ENCODE measurements around the gene SAPCD2. TPM values are rescaled to one million over a fixed set of nuclear protein-coding genes. Genes with fewer than 3 reads are reported as not detected.

The SAPCD2 gene
- polyA plus RNA-seq, 3 donors: 0.03 to 3.1 (median 1.7) TPM

DNA sequence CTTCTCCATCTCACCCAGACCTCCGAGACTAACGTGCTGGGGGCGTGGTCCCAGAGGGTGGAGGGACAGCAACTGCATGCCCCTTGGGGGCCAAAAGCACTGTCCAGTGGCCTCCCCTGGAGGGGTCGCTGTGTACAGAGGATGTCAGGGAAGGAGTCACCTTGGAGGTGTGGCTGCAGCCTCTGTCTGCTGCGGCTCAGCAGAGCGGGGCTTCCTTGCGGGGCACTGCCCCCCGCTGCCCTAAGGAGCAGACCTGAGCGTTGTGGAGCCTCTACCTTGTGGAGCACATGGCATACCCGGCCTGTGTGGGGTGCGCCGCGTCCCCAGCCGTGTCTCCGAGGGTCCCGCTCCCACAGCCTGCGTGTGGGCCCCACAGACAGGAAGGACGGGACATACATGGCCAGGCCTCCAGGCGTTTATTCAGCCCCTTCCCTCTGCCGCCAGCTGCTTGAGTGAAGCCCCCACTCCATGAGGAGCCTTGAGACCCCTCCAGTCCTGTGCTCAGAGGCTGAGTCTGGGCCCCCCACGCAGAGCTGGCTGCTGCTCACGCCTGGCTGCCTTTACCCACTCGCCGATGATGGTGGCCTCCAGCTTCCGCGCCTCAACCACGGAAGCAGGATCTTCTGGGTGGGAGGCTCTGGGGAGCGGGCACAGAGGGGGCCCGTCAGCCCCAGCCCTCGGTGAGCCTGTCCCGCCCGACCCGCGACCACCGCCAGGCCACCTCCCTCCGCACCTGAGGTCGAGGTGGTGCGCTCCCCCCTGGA, 40.0 kb upstream of the SAPCD2 start:
- H3K4me1 ChIP-seq (ENCODE audit: control insufficient read depth in 1 of 2, insufficient read depth in 2 of 2, low read length in 2 of 2): peaks cover 10 to 16% of the 10 kb centered on the region in 2 donors
- peaks cover 65 to 77% of the 10 kb centered on the region in 2 donors for H3K36me3 ChIP-seq (replicated peaks in 1 of 2; ENCODE audit: control insufficient read depth in 1 of 2, insufficient read depth in 2 of 2, low read length in 2 of 2)
- 93% methylated on average over 34 of the region's 38 CpGs for WGBS (ENCODE audit: insufficient coverage)
- no peak overlapping the region for H3K27ac Mint-ChIP-seq
- peaks cover 7% of the 10 kb centered on the region for H3K4me1 Mint-ChIP-seq
- no peak overlapping the region for H3K4me3 ChIP-seq (replicated peaks in 1 of 3; ENCODE audit: low read depth in 2 of 3, low read length in 3 of 3)
- TF ChIP-seq, protein P1, sequence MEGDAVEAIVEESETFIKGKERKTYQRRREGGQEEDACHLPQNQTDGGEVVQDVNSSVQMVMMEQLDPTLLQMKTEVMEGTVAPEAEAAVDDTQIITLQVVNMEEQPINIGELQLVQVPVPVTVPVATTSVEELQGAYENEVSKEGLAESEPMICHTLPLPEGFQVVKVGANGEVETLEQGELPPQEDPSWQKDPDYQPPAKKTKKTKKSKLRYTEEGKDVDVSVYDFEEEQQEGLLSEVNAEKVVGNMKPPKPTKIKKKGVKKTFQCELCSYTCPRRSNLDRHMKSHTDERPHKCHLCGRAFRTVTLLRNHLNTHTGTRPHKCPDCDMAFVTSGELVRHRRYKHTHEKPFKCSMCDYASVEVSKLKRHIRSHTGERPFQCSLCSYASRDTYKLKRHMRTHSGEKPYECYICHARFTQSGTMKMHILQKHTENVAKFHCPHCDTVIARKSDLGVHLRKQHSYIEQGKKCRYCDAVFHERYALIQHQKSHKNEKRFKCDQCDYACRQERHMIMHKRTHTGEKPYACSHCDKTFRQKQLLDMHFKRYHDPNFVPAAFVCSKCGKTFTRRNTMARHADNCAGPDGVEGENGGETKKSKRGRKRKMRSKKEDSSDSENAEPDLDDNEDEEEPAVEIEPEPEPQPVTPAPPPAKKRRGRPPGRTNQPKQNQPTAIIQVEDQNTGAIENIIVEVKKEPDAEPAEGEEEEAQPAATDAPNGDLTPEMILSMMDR (IDR thresholded peaks at IDR 0.05): no peak
- H3K27me3 ChIP-seq (ENCODE audit: control insufficient read depth in 2 of 2, insufficient read depth in 2 of 2, low read length in 2 of 2): peaks cover 0 to 3% of the 10 kb centered on the region in 2 donors
- H3K36me3 Mint-ChIP-seq: peaks cover 19 to 58% of the 10 kb centered on the region in 2 donors
- H3K9me3 ChIP-seq (replicated peaks in 1 of 2; ENCODE audit: control insufficient read depth in 1 of 2, insufficient read depth in 1 of 2, low read length in 2 of 2): no peaks in the 10 kb centered on the region
- no peak overlapping the region for H3K4me3 Mint-ChIP-seq
- peaks cover 23% of the 10 kb centered on the region for H4K20me1 ChIP-seq (ENCODE audit: insufficient read depth, low read length)
- H3K9ac ChIP-seq (ENCODE audit: insufficient read depth, low read length, poor library complexity, severe bottlenecking): no peak overlapping the region
- no peak for DNase-seq
- H3K9me3 Mint-ChIP-seq: no peaks in the 10 kb centered on the region
- intact Hi-C loops (cut with micrococcal nuclease): no loop called here
- H3K79me2 ChIP-seq (ENCODE audit: insufficient read depth, low read length): no peaks in the 10 kb centered on the region
- no peak overlapping the region for H3K27ac ChIP-seq (ENCODE audit: low read depth in 1 of 2, low read length in 2 of 2)
- no peak overlapping the region for H2AFZ ChIP-seq (ENCODE audit: insufficient read depth, low read depth, low read length, poor library complexity, severe bottlenecking)
- peaks cover 0 to 2% (median 1%) of the 10 kb centered on the region in 3 donors for H3K27me3 Mint-ChIP-seq (ENCODE audit: low read depth in 3 of 3)
- no peak overlapping the region for H3K4me2 ChIP-seq (replicated peaks; ENCODE audit: extremely low read depth, low read length, poor library complexity, severe bottlenecking)

DNA sequence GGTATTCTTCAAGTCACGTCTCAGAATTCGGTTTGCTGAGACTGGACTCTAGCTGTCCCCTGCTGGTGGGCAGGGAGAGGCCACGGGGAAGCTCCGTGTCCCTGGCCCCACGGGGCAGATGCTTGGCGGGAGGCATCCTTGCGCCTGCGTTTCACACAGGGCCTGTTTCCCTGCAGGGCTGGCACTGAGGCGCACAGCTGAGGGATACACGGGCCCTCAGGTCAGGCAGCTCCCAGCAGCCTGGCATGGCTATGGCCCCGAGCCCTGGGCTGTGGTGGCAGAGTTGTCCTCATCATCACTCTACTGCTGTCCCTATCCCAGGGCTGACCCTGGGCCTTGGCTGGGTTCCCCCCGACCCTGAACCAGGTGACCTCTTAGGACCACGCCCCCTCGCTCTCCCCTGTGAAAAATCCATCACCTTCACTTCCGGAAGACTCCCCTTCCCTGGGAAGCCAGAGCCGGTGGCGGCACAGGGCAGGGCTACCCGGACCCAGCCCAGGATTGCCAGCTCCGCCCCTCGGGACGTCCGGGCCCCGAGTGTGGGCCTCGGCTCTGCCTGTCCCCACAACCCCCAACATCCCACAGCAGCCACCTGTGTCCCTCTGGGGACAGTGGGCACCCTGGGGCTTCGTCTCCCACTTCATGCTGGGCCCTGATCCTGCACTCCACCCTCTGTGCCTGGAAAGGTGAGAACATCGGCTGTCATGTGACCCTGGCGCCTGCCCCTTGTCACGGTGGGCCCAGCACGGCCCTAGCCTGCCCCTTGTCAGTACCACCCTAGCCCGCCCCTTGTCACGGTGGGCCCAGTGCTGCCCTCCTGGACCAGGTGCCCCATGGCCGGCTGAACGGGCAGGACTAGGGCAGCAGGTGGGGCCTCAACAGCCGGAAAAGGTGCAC, 39.1 kb upstream of the SAPCD2 start:
- no peaks in the 10 kb centered on the region for H3K79me2 ChIP-seq (ENCODE audit: insufficient read depth, low read length)
- H3K27me3 ChIP-seq (ENCODE audit: control insufficient read depth in 2 of 2, insufficient read depth in 2 of 2, low read length in 2 of 2): no peaks in the 10 kb centered on the region
- Mint-ChIP-seq H3K9me3 (no peaks in the 10 kb centered on the region), H3K36me3 (peaks cover 19 to 58% of the 10 kb centered on the region in 2 donors), H3K27ac (no peak overlapping the region), H3K4me3 (no peak overlapping the region), H3K4me1 (peaks cover 7% of the 10 kb centered on the region), H3K27me3 (ENCODE audit: low read depth in 3 of 3) (peaks cover 0 to 1% (median 0%) of the 10 kb centered on the region in 3 donors)
- H3K4me1 ChIP-seq (ENCODE audit: control insufficient read depth in 1 of 2, insufficient read depth in 2 of 2, low read length in 2 of 2): peaks cover 5 to 8% of the 10 kb centered on the region in 2 donors
- WGBS (ENCODE audit: insufficient coverage): 88% methylated on average over 30 of the region's 34 CpGs
- no peak overlapping the region for H2AFZ ChIP-seq (ENCODE audit: insufficient read depth, low read depth, low read length, poor library complexity, severe bottlenecking)
- no peak overlapping the region for H3K4me3 ChIP-seq (replicated peaks in 1 of 3; ENCODE audit: low read depth in 2 of 3, low read length in 3 of 3)
- no peak overlapping the region for H3K9ac ChIP-seq (ENCODE audit: insufficient read depth, low read length, poor library complexity, severe bottlenecking)
- H3K4me2 ChIP-seq (replicated peaks; ENCODE audit: extremely low read depth, low read length, poor library complexity, severe bottlenecking): no peak overlapping the region
- peaks cover 70 to 85% of the 10 kb centered on the region in 2 donors for H3K36me3 ChIP-seq (replicated peaks in 1 of 2; ENCODE audit: control insufficient read depth in 1 of 2, insufficient read depth in 2 of 2, low read length in 2 of 2)
- DNase-seq: no peak
- intact Hi-C loops (cut with micrococcal nuclease): no loop called here
- TF ChIP-seq, protein P1 (IDR thresholded peaks at IDR 0.05): no peak
- H4K20me1 ChIP-seq (ENCODE audit: insufficient read depth, low read length): peaks cover 23% of the 10 kb centered on the region
- H3K9me3 ChIP-seq (replicated peaks in 1 of 2; ENCODE audit: control insufficient read depth in 1 of 2, insufficient read depth in 1 of 2, low read length in 2 of 2): no peaks in the 10 kb centered on the region
- no peak overlapping the region for H3K27ac ChIP-seq (ENCODE audit: low read depth in 1 of 2, low read length in 2 of 2)

All from CD14-positive monocyte (primary cell).